HG02973 (cell line): ENCODE results near the gene PDCD4.

Source experiments
- ATAC-seq: cut with Tn5 transposase; IDR thresholded peaks from one replicate; pipeline ENCODE4 v1.9.1; 2021; ENCODE audit warnings: moderate library complexity; ENCODE audit not compliant: unreplicated experiment

The PDCD4 gene

GRCh38 chr10:110918269-110918642, 46.5 kb downstream of the PDCD4 start:
- ATAC-seq, result no peak

GRCh38 chr10:110918643-110919348, 47.1 kb downstream of the PDCD4 start, which contains the start of gene BBIP1:
Gene BBIP1 (minus strand): TSS chr10:110919180. CDS start chr10:110918157, 1,023 bp downstream.
- ATAC-seq, result peak; percentile 80

GRCh38 chr10:110919349-110919931, 47.7 kb downstream of the PDCD4 start, which contains the start of gene SHOC2:
Gene SHOC2 (plus strand): TSS chr10:110919604. CDS start chr10:110964359, 44,755 bp downstream.
- peak; percentile 10 for ATAC-seq

- peak; percentile 23 for ATAC-seq
Measured at GRCh38 chr10:110919971-110920881, 48.5 kb downstream of the PDCD4 start.

GRCh38 chr10:110923856-110924493, 52.2 kb downstream of the PDCD4 start:
- no peak for ATAC-seq

GRCh38 chr10:110927461-110927860, 55.7 kb downstream of the PDCD4 start:
- no peak for ATAC-seq

- no peak for ATAC-seq
Measured at GRCh38 chr10:110931769-110932381, 60.1 kb downstream of the PDCD4 start.

GRCh38 chr10:110932505-110933180, 60.9 kb downstream of the PDCD4 start:
- ATAC-seq, result no peak

- ATAC-seq, result no peak
Measured at GRCh38 chr10:110936757-110937156, 65.0 kb downstream of the PDCD4 start.

GRCh38 chr10:110939419-110939818, 67.7 kb downstream of the PDCD4 start:
- ATAC-seq, result no peak

GRCh38 chr10:110944792-110945396, 73.2 kb downstream of the PDCD4 start:
- no peak for ATAC-seq

GRCh38 chr10:110946496-110946895, 74.8 kb downstream of the PDCD4 start:
- ATAC-seq, result no peak

GRCh38 chr10:110947061-110947595, 75.4 kb downstream of the PDCD4 start:
- ATAC-seq, result no peak
